Measurements from ENCODE around the gene KCNAB1. TPM values are rescaled to one million over a fixed set of nuclear protein-coding genes. Genes with fewer than 3 reads are reported as not detected.

Gene KCNAB1
- total and polyA plus RNA-seq, 10 of the 15 experiments (the other 5 are each of a cell fraction or from before 2014, with no cell fraction given): 0.11 to 0.69 (median 0.43) TPM; not detected in 6

- TF ChIP-seq CEBPB (IDR thresholded peaks at IDR 0.05; ENCODE audit: borderline replicate concordance in 1 of 2, low read depth in 2 of 2, low read length in 2 of 2) (no peak), JUNB (IDR thresholded peaks at IDR 0.05) (no peak), MEF2B (IDR thresholded peaks at IDR 0.05; ENCODE audit: partially characterized antibody, poor library complexity, severe bottlenecking) (no peak), FOXM1 (IDR thresholded peaks at IDR 0.05; ENCODE audit: low read depth, low read length) (no peak), SIN3A (IDR thresholded peaks at IDR 0.05; ENCODE audit: low read depth, low read length) (no peak), BMI1 (IDR thresholded peaks at IDR 0.05; ENCODE audit: borderline replicate concordance) (no peak), MTA2 (IDR thresholded peaks at IDR 0.05; ENCODE audit: low read depth) (no peak), CBX3 (IDR thresholded peaks at IDR 0.05; ENCODE audit: borderline replicate concordance, low read depth) (no peak), CEBPZ (IDR thresholded peaks at IDR 0.05; ENCODE audit: low read depth, low read length) (no peak), PML (IDR thresholded peaks at IDR 0.05; ENCODE audit: low read length) (no peak), HDGF (IDR thresholded peaks at IDR 0.05) (no peak), POLR2AphosphoS2 (IDR thresholded peaks at IDR 0.05; ENCODE audit: low read depth, low read length) (no peak), MYC (IDR thresholded peaks at IDR 0.05; ENCODE audit: insufficient read depth, insufficient read length, insufficient replicate concordance, low read length, severe bottlenecking) (no peak)
Observed at GRCh38 chr3:156409694-156410093, 289.3 kb downstream of the KCNAB1 start (continued).
